Right forelimb (tissue), 1 donor: ENCODE results near the gene KIAA1328.
"Not testable (repeated sequence)": the region's sequence is repeated elsewhere in the genome, so short reads cannot be mapped to it uniquely, and the experiment has no call there.

Experiments
- DNase-seq: peaks from one replicate; pipeline ENCODE4 v3.0.0-alpha.2; 2018

The KIAA1328 gene

GRCh38 chr18:36828630-36829361 is at the start of gene KIAA1328, which contains the start of gene TPGS2:
Gene KIAA1328 (plus strand): TSS chr18:36829127. CDS start chr18:36829139, 12 bp downstream.
Gene TPGS2 (minus strand): TSS chr18:36829002. CDS start chr18:36828767, 235 bp downstream.
- DNase-seq, result peak; percentile 92

- DNase-seq, result no peak
Observed at GRCh38 chr18:36780748-36781147, 48.2 kb upstream of the KIAA1328 start.

- DNase-seq, result no peak
Observed at GRCh38 chr18:36782710-36783109, 46.2 kb upstream of the KIAA1328 start.

GRCh38 chr18:36783792-36784191 is 45.1 kb upstream of the KIAA1328 start:
- no peak for DNase-seq

GRCh38 chr18:36786686-36787085 is 42.2 kb upstream of the KIAA1328 start:
- DNase-seq, result no peak

GRCh38 chr18:36792634-36793283 is 36.2 kb upstream of the KIAA1328 start:
- DNase-seq, result no peak

- no peak for DNase-seq
Observed at GRCh38 chr18:36798738-36799473, 30.0 kb upstream of the KIAA1328 start.

- no peak for DNase-seq
Observed at GRCh38 chr18:36805105-36805504, 23.8 kb upstream of the KIAA1328 start.

- no peak for DNase-seq
Observed at GRCh38 chr18:36808681-36809080, 20.2 kb upstream of the KIAA1328 start.

- no peak for DNase-seq
Observed at GRCh38 chr18:36809590-36810381, 19.1 kb upstream of the KIAA1328 start.

- no peak for DNase-seq
Observed at GRCh38 chr18:36811430-36811829, 17.5 kb upstream of the KIAA1328 start.

- DNase-seq, result no peak
Observed at GRCh38 chr18:36811955-36812354, 17.0 kb upstream of the KIAA1328 start.

GRCh38 chr18:36812678-36813077 is 16.2 kb upstream of the KIAA1328 start:
- no peak for DNase-seq

GRCh38 chr18:36813101-36813775 is 15.7 kb upstream of the KIAA1328 start:
- DNase-seq, result no peak

- no peak for DNase-seq
Observed at GRCh38 chr18:36813824-36814223, 15.1 kb upstream of the KIAA1328 start.

GRCh38 chr18:36814994-36815393 is 13.9 kb upstream of the KIAA1328 start:
- no peak for DNase-seq

GRCh38 chr18:36816096-36816495 is 12.8 kb upstream of the KIAA1328 start:
- DNase-seq, result not testable (repeated sequence)

- no peak for DNase-seq
Observed at GRCh38 chr18:36817039-36817438, 11.9 kb upstream of the KIAA1328 start.

GRCh38 chr18:36818652-36819051 is 10.3 kb upstream of the KIAA1328 start:
- DNase-seq, result no peak

- no peak for DNase-seq
Observed at GRCh38 chr18:36819621-36820020, 9.3 kb upstream of the KIAA1328 start.

GRCh38 chr18:36821681-36822080 is 7.2 kb upstream of the KIAA1328 start:
- no peak for DNase-seq

GRCh38 chr18:36825526-36825925 is 3.4 kb upstream of the KIAA1328 start:
- no peak for DNase-seq
